LNCAP (cell line): ENCODE results near the gene KLRD1.

ENCODE experiments used
- TF ChIP-seq, protein P1 (sequence below): fragments of 450-650 bp; IDR thresholded peaks from 2 replicates; pipeline ENCODE4 v1.5.1; 2017; ENCODE audit warnings: mild to moderate bottlenecking

Gene KLRD1

DNA sequence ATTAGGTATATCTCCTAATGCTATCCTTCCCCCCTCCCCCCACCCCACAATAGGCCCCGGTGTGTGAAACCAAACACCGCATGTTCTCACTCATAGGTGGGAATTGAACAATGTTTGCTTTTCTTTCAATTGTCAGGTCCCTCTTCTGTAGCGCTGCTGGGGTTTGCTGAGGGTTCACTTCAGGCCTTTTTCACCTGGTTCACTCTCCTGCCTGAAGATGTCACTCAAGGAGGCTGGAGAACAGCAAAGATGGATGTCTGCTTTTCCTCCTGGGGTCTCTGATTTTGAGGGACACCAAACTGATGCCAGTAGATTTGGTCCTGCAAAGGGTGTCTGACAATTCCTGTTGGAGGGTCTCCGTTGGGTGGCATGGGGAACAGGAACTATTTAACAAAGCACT, 46.4 kb downstream of the KLRD1 start:
- TF ChIP-seq, protein P1, sequence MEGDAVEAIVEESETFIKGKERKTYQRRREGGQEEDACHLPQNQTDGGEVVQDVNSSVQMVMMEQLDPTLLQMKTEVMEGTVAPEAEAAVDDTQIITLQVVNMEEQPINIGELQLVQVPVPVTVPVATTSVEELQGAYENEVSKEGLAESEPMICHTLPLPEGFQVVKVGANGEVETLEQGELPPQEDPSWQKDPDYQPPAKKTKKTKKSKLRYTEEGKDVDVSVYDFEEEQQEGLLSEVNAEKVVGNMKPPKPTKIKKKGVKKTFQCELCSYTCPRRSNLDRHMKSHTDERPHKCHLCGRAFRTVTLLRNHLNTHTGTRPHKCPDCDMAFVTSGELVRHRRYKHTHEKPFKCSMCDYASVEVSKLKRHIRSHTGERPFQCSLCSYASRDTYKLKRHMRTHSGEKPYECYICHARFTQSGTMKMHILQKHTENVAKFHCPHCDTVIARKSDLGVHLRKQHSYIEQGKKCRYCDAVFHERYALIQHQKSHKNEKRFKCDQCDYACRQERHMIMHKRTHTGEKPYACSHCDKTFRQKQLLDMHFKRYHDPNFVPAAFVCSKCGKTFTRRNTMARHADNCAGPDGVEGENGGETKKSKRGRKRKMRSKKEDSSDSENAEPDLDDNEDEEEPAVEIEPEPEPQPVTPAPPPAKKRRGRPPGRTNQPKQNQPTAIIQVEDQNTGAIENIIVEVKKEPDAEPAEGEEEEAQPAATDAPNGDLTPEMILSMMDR = no peak

DNA sequence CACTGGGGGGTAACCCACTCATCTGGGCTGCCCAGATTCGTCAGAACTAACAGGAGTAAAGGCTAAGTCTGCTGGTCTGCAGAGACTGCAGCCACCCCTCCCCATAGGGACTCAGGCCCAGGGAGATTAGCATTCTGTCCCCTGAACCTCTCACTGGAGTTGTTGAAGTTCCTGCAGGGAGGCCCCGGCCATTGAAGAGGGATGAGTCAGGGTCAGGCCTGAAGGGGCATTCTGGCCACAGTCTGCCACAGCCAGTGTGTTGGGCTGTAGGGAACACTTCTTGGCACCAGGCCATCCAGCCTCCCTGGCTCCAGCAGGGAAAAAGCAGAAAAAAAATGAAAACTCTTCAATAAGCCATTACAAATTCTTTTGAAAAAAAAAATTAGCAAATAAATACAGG, 46.8 kb downstream of the KLRD1 start:
- TF ChIP-seq, protein P1 = no peak

DNA sequence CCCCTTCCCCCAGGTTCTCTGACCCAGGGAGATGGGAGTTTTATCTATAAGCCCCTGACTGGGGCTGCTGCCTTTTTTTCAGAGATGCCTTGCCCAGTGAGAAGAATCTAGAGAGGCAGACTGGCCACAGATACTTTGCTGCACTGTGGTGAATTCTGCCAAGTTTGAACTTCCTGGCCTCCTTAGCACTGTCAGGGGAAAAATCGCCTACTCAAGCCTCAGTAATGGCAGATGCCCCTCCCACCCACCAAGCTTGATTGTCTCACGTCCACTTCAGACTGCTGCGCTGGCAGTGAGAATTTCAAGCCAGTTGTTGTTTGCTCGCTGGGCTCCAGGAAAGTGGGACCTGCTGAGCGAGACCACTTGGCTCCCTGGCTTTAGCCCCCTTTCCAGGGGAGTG, 50.5 kb downstream of the KLRD1 start:
- TF ChIP-seq, protein P1 = no peak

DNA sequence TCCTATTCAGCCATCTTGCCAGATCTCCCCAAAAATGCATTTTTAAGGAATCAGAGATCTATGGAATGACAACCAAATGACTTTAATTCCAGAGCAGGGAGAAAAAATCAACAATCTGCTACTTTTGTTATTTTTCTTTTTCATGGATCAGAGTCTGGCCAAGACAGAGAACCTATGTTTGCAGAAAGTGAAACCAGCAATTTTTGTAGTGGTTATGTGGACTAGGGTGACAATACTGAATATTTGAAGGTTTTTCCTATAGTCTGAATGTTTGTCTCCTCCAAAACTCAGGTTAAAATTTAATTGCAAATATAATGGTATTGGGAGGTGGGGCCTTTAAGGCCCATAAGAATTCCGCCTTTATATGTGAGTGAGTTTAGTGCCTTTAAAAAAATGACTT, 51.3 kb downstream of the KLRD1 start:
- TF ChIP-seq, protein P1 = no peak

DNA sequence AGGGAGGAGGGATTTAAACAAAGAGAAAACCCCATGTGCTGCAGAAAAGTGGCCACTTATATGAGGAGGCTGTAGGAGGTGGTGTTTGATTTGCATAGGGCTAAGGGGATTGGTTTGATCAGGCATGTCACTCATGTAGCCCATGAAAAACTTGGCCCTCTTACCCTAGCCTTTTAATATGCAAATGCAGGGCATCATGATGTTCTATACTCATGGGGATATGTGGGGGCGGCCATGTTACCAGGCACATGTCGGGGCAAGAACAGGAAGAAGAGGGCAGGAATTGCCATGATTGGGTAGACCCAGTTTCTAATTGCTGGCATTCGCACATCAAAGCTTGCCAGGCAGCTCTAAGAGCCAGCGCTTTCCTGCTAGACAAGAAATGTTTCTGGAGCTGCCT, 53.4 kb downstream of the KLRD1 start:
- TF ChIP-seq, protein P1 = no peak

DNA sequence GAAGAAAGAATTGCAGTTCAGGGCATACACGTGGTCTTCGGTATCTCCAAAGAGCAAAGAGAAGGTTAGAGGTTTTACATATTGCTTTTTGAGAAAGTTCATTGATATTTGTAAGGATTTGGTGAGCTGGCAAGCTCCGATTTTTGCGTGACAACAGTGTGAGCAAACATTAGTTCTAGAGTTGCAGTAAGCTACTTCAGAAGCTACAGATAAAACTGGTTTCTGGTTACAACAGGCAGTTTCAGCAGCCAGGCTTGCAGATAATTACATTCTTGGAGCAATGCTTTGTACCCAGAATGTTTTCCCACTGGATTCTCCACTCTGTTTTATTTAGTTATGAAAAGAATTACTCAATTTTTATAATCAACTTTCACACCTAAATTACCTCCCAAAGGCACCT, 54.0 kb downstream of the KLRD1 start:
- TF ChIP-seq, protein P1 = no peak

DNA sequence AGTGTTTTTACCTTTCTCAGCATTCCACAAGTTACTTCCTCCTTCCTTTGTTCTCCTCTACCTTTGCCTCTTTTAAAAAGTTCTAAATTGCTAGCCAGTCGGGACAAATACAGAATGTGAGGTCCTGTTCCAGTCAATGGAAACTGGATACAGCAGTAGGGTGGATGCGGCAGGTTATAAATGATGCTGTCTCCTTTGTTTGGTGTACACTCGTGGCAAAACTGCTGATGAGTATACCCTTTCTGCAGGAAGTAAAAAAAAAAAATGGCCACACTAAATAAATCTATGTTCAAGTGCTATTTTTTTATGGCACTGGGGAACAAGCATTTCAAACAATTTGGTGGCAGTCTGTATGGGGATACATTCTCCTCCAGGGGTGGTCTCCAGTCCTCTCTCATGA, 54.7 kb downstream of the KLRD1 start:
- TF ChIP-seq, protein P1 = no peak
